Measurements from ENCODE around the gene SLC6A9. TPM values are rescaled to one million over a fixed set of nuclear protein-coding genes. Genes with fewer than 3 reads are reported as not detected.

SLC6A9 gene
- total and polyA plus RNA-seq, 2 of the 8 experiments (the other 6 are each of a cell fraction or from before 2014, with no cell fraction given), result 20.2 to 24.2 TPM

DNA sequence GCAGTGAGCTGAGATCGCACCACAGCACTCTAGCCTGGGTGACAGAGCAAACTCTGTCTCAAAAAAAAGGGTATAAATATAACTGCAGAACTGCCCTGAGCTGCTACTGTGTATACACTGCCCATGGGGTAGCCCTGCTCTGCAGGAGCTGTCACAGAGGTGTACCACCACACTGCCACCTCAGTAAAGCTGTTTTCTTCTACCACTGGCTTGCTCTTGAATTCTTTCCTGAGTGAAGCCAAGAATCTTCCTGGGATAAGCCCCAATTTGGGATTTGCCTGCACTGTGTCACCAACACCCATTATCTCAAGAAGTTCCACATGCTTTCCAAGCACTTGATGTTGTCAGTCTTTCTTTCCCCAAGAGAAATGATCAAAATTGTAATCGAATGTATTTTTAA lies 30.6 kb upstream of the SLC6A9 start (continued):
- TF ChIP-seq, protein P1, sequence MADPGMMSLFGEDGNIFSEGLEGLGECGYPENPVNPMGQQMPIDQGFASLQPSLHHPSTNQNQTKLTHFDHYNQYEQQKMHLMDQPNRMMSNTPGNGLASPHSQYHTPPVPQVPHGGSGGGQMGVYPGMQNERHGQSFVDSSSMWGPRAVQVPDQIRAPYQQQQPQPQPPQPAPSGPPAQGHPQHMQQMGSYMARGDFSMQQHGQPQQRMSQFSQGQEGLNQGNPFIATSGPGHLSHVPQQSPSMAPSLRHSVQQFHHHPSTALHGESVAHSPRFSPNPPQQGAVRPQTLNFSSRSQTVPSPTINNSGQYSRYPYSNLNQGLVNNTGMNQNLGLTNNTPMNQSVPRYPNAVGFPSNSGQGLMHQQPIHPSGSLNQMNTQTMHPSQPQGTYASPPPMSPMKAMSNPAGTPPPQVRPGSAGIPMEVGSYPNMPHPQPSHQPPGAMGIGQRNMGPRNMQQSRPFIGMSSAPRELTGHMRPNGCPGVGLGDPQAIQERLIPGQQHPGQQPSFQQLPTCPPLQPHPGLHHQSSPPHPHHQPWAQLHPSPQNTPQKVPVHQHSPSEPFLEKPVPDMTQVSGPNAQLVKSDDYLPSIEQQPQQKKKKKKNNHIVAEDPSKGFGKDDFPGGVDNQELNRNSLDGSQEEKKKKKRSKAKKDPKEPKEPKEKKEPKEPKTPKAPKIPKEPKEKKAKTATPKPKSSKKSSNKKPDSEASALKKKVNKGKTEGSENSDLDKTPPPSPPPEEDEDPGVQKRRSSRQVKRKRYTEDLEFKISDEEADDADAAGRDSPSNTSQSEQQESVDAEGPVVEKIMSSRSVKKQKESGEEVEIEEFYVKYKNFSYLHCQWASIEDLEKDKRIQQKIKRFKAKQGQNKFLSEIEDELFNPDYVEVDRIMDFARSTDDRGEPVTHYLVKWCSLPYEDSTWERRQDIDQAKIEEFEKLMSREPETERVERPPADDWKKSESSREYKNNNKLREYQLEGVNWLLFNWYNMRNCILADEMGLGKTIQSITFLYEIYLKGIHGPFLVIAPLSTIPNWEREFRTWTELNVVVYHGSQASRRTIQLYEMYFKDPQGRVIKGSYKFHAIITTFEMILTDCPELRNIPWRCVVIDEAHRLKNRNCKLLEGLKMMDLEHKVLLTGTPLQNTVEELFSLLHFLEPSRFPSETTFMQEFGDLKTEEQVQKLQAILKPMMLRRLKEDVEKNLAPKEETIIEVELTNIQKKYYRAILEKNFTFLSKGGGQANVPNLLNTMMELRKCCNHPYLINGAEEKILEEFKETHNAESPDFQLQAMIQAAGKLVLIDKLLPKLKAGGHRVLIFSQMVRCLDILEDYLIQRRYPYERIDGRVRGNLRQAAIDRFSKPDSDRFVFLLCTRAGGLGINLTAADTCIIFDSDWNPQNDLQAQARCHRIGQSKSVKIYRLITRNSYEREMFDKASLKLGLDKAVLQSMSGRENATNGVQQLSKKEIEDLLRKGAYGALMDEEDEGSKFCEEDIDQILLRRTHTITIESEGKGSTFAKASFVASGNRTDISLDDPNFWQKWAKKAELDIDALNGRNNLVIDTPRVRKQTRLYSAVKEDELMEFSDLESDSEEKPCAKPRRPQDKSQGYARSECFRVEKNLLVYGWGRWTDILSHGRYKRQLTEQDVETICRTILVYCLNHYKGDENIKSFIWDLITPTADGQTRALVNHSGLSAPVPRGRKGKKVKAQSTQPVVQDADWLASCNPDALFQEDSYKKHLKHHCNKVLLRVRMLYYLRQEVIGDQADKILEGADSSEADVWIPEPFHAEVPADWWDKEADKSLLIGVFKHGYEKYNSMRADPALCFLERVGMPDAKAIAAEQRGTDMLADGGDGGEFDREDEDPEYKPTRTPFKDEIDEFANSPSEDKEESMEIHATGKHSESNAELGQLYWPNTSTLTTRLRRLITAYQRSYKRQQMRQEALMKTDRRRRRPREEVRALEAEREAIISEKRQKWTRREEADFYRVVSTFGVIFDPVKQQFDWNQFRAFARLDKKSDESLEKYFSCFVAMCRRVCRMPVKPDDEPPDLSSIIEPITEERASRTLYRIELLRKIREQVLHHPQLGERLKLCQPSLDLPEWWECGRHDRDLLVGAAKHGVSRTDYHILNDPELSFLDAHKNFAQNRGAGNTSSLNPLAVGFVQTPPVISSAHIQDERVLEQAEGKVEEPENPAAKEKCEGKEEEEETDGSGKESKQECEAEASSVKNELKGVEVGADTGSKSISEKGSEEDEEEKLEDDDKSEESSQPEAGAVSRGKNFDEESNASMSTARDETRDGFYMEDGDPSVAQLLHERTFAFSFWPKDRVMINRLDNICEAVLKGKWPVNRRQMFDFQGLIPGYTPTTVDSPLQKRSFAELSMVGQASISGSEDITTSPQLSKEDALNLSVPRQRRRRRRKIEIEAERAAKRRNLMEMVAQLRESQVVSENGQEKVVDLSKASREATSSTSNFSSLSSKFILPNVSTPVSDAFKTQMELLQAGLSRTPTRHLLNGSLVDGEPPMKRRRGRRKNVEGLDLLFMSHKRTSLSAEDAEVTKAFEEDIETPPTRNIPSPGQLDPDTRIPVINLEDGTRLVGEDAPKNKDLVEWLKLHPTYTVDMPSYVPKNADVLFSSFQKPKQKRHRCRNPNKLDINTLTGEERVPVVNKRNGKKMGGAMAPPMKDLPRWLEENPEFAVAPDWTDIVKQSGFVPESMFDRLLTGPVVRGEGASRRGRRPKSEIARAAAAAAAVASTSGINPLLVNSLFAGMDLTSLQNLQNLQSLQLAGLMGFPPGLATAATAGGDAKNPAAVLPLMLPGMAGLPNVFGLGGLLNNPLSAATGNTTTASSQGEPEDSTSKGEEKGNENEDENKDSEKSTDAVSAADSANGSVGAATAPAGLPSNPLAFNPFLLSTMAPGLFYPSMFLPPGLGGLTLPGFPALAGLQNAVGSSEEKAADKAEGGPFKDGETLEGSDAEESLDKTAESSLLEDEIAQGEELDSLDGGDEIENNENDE (IDR thresholded peaks at IDR 0.05; ENCODE audit: insufficient replicate concordance, low read length), result no peak
- no peak for TF ChIP-seq BACH1 (IDR thresholded peaks at IDR 0.05; ENCODE audit: low read length)
- TF ChIP-seq RXRA (IDR thresholded peaks at IDR 0.05; ENCODE audit: insufficient read depth, low read depth, low read length), result no peak
- TF ChIP-seq NANOG (IDR thresholded peaks at IDR 0.05; ENCODE audit: insufficient read depth, low read depth, low read length, poor library complexity, severe bottlenecking), result no peak
- no peak for TF ChIP-seq SIN3A (conservative IDR thresholded peaks at IDR 0.05 in 1 of 2, IDR thresholded peaks at IDR 0.05 in 1 of 2; ENCODE audit: low read depth in 1 of 2, low read length in 2 of 2)
- TF ChIP-seq, protein P2, sequence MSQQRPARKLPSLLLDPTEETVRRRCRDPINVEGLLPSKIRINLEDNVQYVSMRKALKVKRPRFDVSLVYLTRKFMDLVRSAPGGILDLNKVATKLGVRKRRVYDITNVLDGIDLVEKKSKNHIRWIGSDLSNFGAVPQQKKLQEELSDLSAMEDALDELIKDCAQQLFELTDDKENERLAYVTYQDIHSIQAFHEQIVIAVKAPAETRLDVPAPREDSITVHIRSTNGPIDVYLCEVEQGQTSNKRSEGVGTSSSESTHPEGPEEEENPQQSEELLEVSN (IDR thresholded peaks at IDR 0.05), result no peak
- no peak for TF ChIP-seq EZH2 (IDR thresholded peaks at IDR 0.05; ENCODE audit: low read depth, low read length, severe bottlenecking)
- TF ChIP-seq KDM4A (IDR thresholded peaks at IDR 0.05; ENCODE audit: low read depth, low read length, severe bottlenecking), result no peak
- no peak for TF ChIP-seq TEAD4 (IDR thresholded peaks at IDR 0.05; ENCODE audit: low read depth, low read length)

Measured in H1 (cell line).